ENCODE results near the gene EVA1A. TPM values are rescaled to one million over a fixed set of nuclear protein-coding genes. Genes with fewer than 3 reads are reported as not detected.

EVA1A gene
- total RNA-seq, result 40.2 and 52.1 TPM in 2 replicates

GRCh38 chr2:75560768-75561565 lies at the start of gene EVA1A:
EVA1A (minus strand) TSS chr2:75560939; CDS start chr2:75518140, 42,799 bp downstream.
- DNase-seq (ENCODE audit: low read depth in 2 of 2), result peak in 1 of 2 donors; percentile 78

DNA sequence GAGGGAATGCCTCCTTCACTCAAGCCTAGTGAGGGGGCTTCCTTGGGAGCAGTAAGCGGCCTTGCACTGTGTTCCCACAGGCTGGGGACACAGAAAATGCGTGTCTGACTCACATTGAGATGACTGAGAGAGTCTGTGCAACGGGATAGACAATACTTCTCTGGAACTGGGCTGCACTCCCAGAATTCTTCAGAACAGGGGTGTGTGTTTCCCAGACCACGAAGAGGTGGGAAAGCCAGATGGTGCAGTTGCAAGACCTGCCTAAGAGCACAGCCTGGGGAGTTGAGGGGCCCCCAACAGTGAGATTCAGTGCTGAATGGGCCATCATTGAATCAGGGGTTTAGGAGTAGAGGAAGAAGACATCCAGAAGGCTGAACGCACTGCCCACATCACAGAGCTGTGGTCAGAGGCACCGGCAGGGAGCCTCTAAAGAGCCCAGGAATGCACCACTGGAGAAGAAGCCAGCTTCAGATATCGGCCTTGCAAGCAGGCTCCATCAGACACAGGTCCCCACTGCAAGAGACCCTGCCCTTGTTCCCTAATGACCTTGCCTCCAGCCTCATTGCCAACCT lies 49.3 kb upstream of the EVA1A start:
- no peak for DNase-seq (ENCODE audit: low read depth in 2 of 2)

DNA sequence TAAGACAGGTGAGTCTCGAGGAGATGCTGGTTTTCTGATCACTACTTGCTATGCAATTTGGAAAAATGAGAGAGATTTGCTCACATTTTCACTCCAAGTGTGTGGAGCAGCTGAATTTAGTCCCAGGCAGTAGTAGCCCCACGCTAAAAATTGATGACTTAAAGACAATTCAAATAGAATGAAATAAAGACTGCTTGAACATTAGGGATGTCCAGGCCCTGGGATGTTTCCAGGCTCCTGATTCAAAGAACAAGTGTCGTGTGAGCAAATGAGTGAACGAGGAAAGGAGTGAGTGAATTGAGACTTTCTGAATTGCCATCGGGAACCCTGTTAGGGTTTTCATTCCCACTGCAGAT lies 48.6 kb upstream of the EVA1A start:
- no peak for DNase-seq (ENCODE audit: low read depth in 2 of 2)

- DNase-seq (ENCODE audit: low read depth in 2 of 2), result peak; percentile 23 to 55
Observed at GRCh38 chr2:75608684-75609333, 48.1 kb upstream of the EVA1A start.

DNA sequence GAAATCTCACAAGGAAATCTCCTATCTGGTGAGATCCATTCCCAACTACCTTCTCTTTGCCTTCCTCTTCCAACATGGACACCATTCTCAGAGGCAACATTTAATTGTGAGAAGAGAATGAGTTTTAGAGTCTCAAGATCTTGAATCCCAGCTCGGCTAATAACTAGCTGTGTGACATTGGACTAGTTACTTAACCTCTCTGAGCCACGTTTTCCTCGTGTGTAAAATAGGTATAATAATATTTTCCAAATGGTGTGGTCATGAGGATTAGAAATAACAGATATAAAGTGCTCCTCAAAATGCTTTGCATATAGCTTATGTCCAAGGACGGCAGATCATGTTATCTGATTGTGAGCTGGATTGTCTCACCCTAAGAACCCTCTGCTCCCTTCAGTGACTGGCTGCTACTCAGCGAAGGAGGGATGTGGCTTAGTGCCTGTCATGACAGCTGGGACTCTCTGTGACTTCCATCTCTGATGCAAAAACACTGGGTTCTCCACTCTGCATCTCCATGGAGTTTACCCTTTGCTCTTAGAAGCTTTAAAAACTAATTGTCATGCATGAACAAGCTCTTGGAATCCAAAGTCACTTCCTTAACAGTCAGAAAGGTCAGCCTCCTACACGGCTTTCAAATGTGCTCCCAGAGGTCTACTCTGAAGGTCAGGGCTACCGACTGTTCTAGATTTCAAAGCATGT lies 47.4 kb upstream of the EVA1A start:
- no peak for DNase-seq (ENCODE audit: low read depth in 2 of 2)

DNA sequence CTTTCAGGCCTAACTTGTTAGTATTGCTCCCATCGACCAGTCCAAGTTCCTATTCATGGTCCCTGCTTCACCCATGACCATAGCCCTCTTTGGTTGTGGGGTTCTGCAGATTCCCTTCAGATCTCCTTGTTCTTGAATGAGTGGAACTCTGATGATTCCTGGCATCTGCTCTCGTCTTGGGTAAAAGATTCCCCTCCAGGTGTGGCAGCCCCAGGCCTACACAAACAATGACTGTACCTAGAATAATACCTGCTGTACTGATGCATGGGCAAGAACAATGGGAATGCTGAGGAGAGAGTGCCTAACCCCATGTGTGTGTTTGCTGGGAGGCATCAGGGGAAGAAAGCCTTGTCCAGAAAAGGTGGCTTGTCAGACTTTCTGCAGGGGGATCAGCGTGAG lies 46.7 kb upstream of the EVA1A start:
- DNase-seq (ENCODE audit: low read depth in 2 of 2), result no peak

GRCh38 chr2:75606761-75607399 lies 46.1 kb upstream of the EVA1A start:
- DNase-seq (ENCODE audit: low read depth in 2 of 2), result no peak

- peak in 1 of 2 donors; percentile 74 for DNase-seq (ENCODE audit: low read depth in 2 of 2)
Observed at GRCh38 chr2:75605770-75606529, 45.2 kb upstream of the EVA1A start.

DNA sequence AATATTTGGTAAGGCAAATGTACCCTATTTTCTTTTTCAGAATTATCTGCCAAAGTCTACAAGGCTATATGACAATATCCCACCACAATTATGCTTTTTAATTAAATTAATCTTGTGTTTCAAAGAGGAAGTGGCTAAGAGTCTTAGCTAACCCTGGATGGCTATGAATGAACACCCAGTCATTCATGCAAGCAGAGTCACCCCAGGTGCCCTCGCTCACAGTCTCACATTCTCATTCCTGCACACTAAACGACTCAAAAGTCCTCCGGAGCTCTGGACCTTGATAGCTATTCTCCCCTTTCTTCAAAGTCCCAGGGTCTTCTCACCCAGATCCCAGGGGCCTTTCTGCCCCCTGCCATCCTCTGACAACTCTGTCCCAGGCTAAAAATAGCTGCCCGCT lies 43.7 kb upstream of the EVA1A start:
- DNase-seq (ENCODE audit: low read depth in 2 of 2), result no peak

DNA sequence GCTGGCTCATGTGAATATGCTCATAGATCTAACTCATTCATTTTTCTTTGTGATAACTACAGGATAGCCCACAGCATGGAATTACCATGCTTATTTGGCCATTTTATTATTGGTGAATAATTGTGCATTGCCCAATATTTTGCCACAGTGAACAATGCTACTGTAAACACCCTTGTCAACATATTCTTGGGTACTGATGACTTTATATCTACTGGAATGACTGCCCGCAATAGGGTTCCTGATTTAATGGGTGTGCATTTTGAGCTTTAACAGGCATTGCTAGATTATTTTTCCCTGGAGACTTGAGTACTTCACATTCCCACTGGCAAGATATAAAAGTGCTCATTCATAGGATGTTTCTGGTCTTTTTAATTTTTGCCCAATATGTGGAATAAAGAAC lies 42.7 kb upstream of the EVA1A start:
- DNase-seq (ENCODE audit: low read depth in 2 of 2), result no peak

DNA sequence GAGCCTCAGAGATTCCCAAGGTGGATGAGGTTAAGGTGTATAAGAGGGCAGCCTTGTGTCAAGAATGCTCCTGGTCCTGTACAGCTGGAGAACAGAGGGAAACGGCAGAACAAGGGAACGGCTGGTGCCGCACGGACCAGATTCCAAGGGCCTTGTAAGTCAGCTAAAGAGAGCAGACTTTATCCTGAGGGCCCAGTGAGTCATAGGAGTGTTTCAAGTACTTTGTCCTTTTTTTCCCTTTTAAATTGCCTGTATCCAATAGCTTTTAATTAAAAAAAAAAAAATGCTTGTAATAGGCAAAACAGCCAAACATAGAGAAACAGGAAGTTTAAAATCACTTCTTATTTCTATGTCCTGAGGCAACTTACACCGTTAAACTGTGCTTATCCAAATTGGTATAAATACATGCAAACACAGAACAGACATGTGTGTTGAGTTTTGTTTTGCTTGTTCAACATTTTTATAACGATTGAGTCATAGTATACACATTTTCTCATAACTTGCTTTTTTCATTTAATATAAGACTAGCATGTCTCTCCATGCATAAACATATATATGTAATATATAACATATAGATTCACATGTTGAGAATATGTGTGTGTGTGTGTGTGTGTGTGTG lies 42.1 kb upstream of the EVA1A start:
- DNase-seq (ENCODE audit: low read depth in 2 of 2), result peak in 1 of 2 donors; percentile 22

- DNase-seq (ENCODE audit: low read depth in 2 of 2), result no peak
Observed at GRCh38 chr2:75600461-75601011, 39.8 kb upstream of the EVA1A start.

DNA sequence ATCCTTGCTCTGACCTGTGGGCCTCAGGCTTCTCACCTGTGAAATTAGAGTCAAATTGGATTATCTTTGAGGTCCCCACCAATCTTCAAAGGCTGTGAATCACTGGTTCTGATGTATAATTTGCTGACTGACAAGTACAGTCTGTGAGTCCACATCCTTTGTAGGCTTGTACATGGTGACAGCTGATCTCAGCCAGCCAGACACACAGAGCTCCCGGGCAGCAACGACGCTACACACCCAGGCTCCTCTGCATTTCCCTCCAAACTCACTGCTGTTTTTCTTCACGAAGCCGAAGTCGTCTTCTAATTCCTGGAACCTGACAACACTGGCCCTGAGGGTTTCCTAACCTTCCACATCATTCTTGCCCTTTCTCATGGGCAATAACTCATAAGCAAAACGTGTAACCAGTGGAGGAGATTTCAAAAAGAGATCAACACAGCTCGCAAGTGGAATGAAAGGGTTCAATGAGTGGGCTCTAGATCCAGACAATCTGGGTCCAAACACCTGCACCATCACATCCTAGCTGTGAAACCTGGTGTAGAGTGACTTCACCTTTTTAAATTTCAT lies 37.9 kb upstream of the EVA1A start:
- DNase-seq (ENCODE audit: low read depth in 2 of 2), result no peak

GRCh38 chr2:75597949-75598348 lies 37.2 kb upstream of the EVA1A start:
- DNase-seq (ENCODE audit: low read depth in 2 of 2), result no peak

DNA sequence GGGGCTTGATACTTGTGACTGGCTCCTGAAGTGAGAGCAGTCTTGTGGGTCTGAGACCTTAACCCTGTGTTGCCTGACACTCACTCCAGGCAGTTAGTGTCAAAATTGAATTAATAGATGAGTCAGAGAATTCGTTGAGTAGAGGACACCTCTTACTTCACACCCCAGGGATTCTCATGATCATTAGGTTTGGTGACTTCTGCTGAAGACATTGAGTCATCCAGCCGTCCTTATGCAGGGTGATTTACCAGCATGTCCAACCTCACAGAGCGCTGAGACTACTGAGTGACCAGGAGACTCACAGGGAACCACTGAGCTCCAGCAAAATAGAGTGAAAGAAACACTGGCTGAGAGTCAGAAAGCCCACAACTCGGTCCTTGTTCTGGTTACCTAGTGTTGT lies 36.0 kb upstream of the EVA1A start:
- DNase-seq (ENCODE audit: low read depth in 2 of 2), result no peak

DNA sequence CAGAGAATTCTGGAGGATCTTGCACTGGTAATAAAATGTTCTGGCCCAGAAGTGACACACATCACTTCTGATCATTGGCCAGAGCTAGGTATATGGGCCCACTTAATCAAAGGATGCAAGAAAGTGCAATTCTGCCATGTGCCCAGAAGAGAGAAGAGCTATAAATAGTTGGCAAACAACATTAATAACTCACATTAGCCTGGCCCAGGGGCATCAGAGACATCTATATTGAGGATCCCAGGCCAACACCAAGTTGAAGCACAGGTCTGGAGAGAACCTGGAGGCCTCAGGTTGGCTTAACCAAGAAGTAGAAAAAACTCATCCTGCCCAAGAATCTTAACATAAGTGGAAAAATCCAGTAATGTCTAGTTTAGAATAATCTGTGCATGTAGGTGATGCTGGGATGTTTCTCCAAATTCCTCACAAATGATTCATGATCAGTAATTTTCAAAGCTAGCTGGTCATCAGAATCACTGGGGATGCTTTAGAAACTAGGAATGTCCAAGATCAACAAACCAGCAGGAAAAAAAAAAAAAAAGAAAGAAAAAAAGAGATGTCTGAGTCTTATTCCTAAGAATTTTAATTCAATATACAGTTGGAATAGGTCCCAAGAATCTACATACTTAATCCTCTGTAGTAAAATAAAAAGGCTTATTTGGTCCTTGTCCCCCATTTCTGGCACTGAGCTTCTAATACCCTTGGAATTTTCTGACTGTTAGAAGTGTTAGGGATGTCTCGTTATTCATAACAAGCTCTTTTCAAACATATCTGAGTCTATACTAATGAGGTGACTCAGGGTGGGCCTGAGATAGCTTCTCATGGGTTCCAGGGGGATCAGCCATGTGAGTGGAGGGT lies 35.0 kb upstream of the EVA1A start:
- DNase-seq (ENCODE audit: low read depth in 2 of 2), result peak in 1 of 2 donors; percentile 73

- peak in 1 of 2 donors; percentile 41 for DNase-seq (ENCODE audit: low read depth in 2 of 2)
Observed at GRCh38 chr2:75594596-75594995, 33.9 kb upstream of the EVA1A start.

DNA sequence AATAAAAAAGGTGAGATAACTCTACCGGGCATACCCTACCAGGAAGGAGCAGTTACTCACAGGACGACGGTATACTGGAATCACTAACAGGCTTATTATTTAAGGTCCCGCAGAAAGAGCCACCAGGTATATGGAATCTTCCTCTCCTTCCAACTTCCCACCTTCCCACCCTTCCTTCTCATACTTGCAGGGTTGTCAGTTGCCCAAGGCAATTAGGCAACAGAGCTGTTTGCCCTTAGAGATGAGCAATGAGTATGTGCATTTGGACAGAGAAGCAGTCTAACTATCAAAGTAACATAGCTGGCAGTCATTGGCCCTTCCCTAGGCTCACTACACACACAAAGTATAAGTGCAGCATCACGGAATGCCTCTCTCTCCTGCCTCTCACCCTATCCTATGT lies 32.1 kb upstream of the EVA1A start:
- DNase-seq (ENCODE audit: low read depth in 2 of 2), result no peak

- peak in 1 of 2 donors; percentile 43 for DNase-seq (ENCODE audit: low read depth in 2 of 2)
Observed at GRCh38 chr2:75592030-75592429, 31.3 kb upstream of the EVA1A start.

Measured in dermis microvascular lymphatic vessel endothelial cell (primary cell).